HL-60 (cell line): ENCODE data around the gene FAM118A.

ENCODE experiments used
- GABPA ChIP-seq: IDR thresholded peaks from 2 replicates; pipeline ENCODE4 v1.6.1; 2012; ENCODE audit warnings: low read depth
- POLR2AphosphoS5 ChIP-seq: IDR thresholded peaks from 2 replicates; pipeline ENCODE4 v1.6.1; 2012; ENCODE audit warnings: low read depth
- TF ChIP-seq, protein P1 (sequence below): IDR thresholded peaks from one replicate; pipeline ENCODE4 v1.5.1; 2011; ENCODE audit warnings: low read length, control low read depth, inconsistent platforms; ENCODE audit not compliant: insufficient read depth

DNA sequence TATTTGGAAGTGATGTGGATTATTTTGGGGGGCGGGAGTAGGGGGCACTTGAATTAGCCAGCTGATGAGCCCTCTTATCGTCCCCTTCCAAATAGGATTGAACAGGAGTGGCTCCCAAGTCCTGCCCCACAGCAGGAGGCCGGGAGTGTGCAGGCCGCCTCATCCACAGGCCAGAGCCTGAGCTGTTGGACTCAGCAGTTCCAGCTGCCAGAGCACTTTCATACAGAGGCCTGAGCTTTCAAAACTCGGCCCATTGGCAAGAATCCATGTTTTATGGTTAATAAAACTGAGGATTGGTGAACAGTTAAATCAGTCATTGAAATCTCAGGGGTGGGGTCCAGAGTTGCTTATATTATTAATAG, 9.6 kb downstream of the FAM118A start:
- TF ChIP-seq GABPA (no peak), POLR2AphosphoS5 (no peak)
- TF ChIP-seq, protein P1, sequence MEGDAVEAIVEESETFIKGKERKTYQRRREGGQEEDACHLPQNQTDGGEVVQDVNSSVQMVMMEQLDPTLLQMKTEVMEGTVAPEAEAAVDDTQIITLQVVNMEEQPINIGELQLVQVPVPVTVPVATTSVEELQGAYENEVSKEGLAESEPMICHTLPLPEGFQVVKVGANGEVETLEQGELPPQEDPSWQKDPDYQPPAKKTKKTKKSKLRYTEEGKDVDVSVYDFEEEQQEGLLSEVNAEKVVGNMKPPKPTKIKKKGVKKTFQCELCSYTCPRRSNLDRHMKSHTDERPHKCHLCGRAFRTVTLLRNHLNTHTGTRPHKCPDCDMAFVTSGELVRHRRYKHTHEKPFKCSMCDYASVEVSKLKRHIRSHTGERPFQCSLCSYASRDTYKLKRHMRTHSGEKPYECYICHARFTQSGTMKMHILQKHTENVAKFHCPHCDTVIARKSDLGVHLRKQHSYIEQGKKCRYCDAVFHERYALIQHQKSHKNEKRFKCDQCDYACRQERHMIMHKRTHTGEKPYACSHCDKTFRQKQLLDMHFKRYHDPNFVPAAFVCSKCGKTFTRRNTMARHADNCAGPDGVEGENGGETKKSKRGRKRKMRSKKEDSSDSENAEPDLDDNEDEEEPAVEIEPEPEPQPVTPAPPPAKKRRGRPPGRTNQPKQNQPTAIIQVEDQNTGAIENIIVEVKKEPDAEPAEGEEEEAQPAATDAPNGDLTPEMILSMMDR, result no peak
